A549 (cell line): Measurements from ENCODE around the gene ANKRD11.

Experiments
- CBX2 ChIP-seq: fragments of 200-600 bp; sonication (generic); IDR thresholded peaks from 2 replicates; pipeline ENCODE4 v1.6.1; 2016; ENCODE audit warnings: low read depth, mild to moderate bottlenecking, borderline replicate concordance
- CEBPB ChIP-seq, 2 experiments: fragments of >200 bp in 1 of 2; sonication (Bioruptor Twin) in 1 of 2; formaldehyde crosslinking in 1 of 2; IDR thresholded peaks; 2 replicates each; pipeline ENCODE4 v1.6.1; 2012 to 2016
- CHD2 ChIP-seq: fragments of 150-350 bp; IDR thresholded peaks from 2 replicates; pipeline ENCODE4 v1.6.1; 2014; ENCODE audit warnings: low read length; ENCODE audit not compliant: partially characterized antibody
- FOSB ChIP-seq: fragments of 250-450 bp; sonication (Bioruptor Pico); IDR thresholded peaks from 2 replicates; pipeline ENCODE4 v1.5.0; 2020; ENCODE audit warnings: mild to moderate bottlenecking, moderate library complexity
- FOSL2 ChIP-seq, 2 experiments: fragments of 450-650 bp in 1 of 2; fragments of >200 bp in 1 of 2; sonication (Bioruptor Twin) in 1 of 2; formaldehyde crosslinking; IDR thresholded peaks; 2 replicates each; pipeline versions ENCODE4 v1.5.0 to v1.6.1; 2016 to 2020; ENCODE audit warnings: mild to moderate bottlenecking in 1 of 2, moderate library complexity in 1 of 2
- JUN ChIP-seq, 2 experiments: fragments of >200 bp; sonication (Bioruptor Twin); formaldehyde crosslinking; IDR thresholded peaks; 2 replicates in 1 of 2; 3 replicates in 1 of 2; pipeline ENCODE4 v1.6.1; 2016 to 2017
- POLR2A ChIP-seq: IDR thresholded peaks from 2 replicates; pipeline ENCODE4 v1.6.1; 2012; ENCODE audit warnings: mild to moderate bottlenecking, low read length
- RAD21 ChIP-seq, 2 experiments: fragments of >200 bp in 1 of 2; sonication (Bioruptor Twin) in 1 of 2; formaldehyde crosslinking in 1 of 2; IDR thresholded peaks in 1 of 2; conservative IDR thresholded peaks in 1 of 2; 2 replicates in 1 of 2; 3 replicates in 1 of 2; pipeline ENCODE4 v1.6.1; 2012 to 2018; ENCODE audit warnings: inconsistent platforms in 1 of 2
- TP53 ChIP-seq: fragments of 250-450 bp; sonication (Bioruptor Pico); IDR thresholded peaks from 2 replicates; pipeline ENCODE4 v1.5.0; 2021; ENCODE audit warnings: mild to moderate bottlenecking, moderate library complexity
- ZSCAN20 ChIP-seq: fragments of 250-450 bp; sonication (Bioruptor Pico); IDR thresholded peaks from 2 replicates; pipeline ENCODE4 v1.8.0; 2022; ENCODE audit warnings: mild to moderate bottlenecking, moderate library complexity
- TF ChIP-seq, protein P1 (sequence below): fragments of >200 bp; sonication (Bioruptor Twin); formaldehyde crosslinking; IDR thresholded peaks from 3 replicates; pipeline ENCODE4 v1.5.1; 2016
- TF ChIP-seq, protein P2 (sequence below): fragments of 250-450 bp; sonication (Bioruptor Pico); IDR thresholded peaks from 2 replicates; pipeline ENCODE4 v1.5.0; 2021; ENCODE audit warnings: mild to moderate bottlenecking, moderate library complexity, borderline replicate concordance

DNA sequence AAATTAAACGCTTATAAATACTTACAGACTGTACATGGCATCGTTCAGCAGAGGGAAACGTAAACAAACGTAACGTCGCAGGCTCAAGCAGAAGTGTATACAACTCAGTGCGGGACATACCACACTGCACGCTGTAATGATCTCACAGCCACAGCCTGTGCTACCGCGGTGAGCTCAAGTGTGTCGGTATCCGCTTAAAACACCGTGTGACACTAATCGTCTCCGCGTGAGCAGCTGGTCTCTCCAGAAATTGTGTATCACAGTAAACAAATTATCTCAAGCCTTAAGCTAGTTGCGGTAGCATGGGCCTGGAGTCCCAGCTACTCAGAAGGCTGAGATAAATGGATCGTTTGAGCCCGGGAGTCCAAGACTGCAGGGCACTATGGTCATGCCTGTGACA is 115.3 kb downstream of the ANKRD11 start:
- TF ChIP-seq CEBPB (IDR thresholded peaks at IDR 0.05) (no peak), CHD2 (no peak), POLR2A (no peak), CBX2 (no peak), TP53 (CRISPR knock-in tag) (no peak), FOSB (no peak), JUN (IDR thresholded peaks at IDR 0.05) (no peak), RAD21 (conservative IDR thresholded peaks at IDR 0.05 in 1 of 2, IDR thresholded peaks at IDR 0.05 in 1 of 2) (no peak), FOSL2 (IDR thresholded peaks at IDR 0.05) (no peak), FOSL2 (CRISPR knock-in tag; IDR thresholded peaks at IDR 0.05) (no peak), ZSCAN20 (CRISPR knock-in tag) (no peak)
- TF ChIP-seq, protein P1, sequence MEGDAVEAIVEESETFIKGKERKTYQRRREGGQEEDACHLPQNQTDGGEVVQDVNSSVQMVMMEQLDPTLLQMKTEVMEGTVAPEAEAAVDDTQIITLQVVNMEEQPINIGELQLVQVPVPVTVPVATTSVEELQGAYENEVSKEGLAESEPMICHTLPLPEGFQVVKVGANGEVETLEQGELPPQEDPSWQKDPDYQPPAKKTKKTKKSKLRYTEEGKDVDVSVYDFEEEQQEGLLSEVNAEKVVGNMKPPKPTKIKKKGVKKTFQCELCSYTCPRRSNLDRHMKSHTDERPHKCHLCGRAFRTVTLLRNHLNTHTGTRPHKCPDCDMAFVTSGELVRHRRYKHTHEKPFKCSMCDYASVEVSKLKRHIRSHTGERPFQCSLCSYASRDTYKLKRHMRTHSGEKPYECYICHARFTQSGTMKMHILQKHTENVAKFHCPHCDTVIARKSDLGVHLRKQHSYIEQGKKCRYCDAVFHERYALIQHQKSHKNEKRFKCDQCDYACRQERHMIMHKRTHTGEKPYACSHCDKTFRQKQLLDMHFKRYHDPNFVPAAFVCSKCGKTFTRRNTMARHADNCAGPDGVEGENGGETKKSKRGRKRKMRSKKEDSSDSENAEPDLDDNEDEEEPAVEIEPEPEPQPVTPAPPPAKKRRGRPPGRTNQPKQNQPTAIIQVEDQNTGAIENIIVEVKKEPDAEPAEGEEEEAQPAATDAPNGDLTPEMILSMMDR, result no peak
- TF ChIP-seq, protein P2, sequence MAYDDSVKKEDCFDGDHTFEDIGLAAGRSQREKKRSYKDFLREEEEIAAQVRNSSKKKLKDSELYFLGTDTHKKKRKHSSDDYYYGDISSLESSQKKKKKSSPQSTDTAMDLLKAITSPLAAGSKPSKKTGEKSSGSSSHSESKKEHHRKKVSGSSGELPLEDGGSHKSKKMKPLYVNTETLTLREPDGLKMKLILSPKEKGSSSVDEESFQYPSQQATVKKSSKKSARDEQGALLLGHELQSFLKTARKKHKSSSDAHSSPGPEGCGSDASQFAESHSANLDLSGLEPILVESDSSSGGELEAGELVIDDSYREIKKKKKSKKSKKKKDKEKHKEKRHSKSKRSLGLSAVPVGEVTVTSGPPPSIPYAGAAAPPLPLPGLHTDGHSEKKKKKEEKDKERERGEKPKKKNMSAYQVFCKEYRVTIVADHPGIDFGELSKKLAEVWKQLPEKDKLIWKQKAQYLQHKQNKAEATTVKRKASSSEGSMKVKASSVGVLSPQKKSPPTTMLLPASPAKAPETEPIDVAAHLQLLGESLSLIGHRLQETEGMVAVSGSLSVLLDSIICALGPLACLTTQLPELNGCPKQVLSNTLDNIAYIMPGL, result no peak
